ENCODE results near the gene CDC42BPA.

DNA sequence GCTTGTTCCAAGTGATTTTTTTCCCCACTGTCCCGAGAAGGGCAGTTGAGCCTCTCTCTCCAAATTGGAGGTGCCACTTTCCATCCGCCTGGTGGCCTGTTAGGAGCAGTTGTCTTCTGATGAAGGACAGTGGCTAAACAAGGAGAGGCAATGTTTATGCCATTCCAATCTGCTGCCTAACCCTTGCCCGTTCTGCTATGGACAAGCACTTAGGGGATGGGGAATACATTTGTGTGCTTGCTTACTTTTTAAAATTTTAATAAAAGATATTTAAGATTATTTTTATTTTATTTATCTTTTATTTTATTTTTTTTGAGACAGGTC lies 366.2 kb downstream of the CDC42BPA start:
- TF ChIP-seq TAF1 (IDR thresholded peaks at IDR 0.05; ENCODE audit: borderline replicate concordance, insufficient read depth, low read length) (no peak), POLR2AphosphoS5 (IDR thresholded peaks at IDR 0.05; ENCODE audit: low read depth, low read length) (no peak), FOXP2 (optimal IDR thresholded peaks at IDR 0.05; ENCODE audit: borderline replicate concordance, extremely low read depth, extremely low read length, insufficient read depth) (no peak), SIN3A (IDR thresholded peaks at IDR 0.05; ENCODE audit: borderline replicate concordance, insufficient read depth, low read length) (no peak)
- TF ChIP-seq, protein P1, sequence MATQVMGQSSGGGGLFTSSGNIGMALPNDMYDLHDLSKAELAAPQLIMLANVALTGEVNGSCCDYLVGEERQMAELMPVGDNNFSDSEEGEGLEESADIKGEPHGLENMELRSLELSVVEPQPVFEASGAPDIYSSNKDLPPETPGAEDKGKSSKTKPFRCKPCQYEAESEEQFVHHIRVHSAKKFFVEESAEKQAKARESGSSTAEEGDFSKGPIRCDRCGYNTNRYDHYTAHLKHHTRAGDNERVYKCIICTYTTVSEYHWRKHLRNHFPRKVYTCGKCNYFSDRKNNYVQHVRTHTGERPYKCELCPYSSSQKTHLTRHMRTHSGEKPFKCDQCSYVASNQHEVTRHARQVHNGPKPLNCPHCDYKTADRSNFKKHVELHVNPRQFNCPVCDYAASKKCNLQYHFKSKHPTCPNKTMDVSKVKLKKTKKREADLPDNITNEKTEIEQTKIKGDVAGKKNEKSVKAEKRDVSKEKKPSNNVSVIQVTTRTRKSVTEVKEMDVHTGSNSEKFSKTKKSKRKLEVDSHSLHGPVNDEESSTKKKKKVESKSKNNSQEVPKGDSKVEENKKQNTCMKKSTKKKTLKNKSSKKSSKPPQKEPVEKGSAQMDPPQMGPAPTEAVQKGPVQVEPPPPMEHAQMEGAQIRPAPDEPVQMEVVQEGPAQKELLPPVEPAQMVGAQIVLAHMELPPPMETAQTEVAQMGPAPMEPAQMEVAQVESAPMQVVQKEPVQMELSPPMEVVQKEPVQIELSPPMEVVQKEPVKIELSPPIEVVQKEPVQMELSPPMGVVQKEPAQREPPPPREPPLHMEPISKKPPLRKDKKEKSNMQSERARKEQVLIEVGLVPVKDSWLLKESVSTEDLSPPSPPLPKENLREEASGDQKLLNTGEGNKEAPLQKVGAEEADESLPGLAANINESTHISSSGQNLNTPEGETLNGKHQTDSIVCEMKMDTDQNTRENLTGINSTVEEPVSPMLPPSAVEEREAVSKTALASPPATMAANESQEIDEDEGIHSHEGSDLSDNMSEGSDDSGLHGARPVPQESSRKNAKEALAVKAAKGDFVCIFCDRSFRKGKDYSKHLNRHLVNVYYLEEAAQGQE (IDR thresholded peaks at IDR 0.05; ENCODE audit: insufficient read depth in 1 of 2, low read depth in 2 of 2, low read length in 2 of 2), result no peak
